Epithelial cell of esophagus (primary cell): ENCODE data around the gene MYBPC2.

ENCODE experiments used
- DNase-seq: peaks from one replicate; pipeline ENCODE4 v3.0.0; 2010; ENCODE audit warnings: low read depth
- H3K4me3 ChIP-seq: 2 replicates; pipeline ENCODE4 v1.5.1; 2011; ENCODE audit warnings: mild to moderate bottlenecking, low read length, control low read depth
- TF ChIP-seq, protein P1 (sequence below): IDR thresholded peaks from 2 replicates; pipeline ENCODE4 v1.5.1; 2011; ENCODE audit warnings: low read depth, mild to moderate bottlenecking, low read length, control low read depth, inconsistent platforms; ENCODE audit not compliant: insufficient read depth; ENCODE audit errors: missing control alignments

The MYBPC2 gene

DNA sequence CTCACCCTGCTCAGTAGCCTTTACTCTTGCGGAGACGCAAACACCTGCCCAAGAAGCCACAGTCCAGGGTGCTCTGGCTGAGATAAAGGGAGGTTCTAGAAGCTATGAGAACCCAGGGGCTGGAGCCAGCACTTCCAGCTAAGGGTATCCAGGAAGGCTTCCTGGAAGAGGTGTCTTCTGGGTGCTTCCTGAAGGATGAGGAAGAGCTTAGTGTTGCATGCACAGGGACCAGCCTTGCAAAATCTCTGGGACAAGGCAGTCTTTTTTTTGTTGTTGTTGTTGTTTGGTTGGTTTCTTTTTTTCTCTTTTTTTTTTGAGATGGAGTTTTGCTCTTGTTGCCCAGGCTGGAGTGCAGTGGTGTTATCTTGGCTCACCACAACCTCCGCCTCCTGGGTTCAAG, 20.6 kb downstream of the MYBPC2 start:
- no peak overlapping the region for H3K4me3 ChIP-seq
- TF ChIP-seq, protein P1, sequence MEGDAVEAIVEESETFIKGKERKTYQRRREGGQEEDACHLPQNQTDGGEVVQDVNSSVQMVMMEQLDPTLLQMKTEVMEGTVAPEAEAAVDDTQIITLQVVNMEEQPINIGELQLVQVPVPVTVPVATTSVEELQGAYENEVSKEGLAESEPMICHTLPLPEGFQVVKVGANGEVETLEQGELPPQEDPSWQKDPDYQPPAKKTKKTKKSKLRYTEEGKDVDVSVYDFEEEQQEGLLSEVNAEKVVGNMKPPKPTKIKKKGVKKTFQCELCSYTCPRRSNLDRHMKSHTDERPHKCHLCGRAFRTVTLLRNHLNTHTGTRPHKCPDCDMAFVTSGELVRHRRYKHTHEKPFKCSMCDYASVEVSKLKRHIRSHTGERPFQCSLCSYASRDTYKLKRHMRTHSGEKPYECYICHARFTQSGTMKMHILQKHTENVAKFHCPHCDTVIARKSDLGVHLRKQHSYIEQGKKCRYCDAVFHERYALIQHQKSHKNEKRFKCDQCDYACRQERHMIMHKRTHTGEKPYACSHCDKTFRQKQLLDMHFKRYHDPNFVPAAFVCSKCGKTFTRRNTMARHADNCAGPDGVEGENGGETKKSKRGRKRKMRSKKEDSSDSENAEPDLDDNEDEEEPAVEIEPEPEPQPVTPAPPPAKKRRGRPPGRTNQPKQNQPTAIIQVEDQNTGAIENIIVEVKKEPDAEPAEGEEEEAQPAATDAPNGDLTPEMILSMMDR = no peak
- DNase-seq = no peak

DNA sequence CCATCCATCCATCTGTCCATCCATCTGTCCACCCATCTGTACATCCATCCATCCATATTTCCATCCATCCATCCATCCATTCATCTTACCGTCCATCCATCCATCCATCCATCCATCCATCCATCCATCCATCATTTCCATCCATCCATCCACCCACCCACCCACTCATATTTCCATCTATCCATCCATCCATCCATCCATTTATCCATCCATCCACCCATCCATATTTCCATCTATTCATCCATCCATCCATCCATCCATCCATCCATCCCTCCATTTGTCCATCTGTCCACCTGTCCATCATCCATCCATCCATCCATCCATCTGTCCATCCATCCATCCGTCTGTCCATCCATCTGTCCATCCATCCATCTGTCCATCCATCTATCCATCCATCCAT, 23.3 kb downstream of the MYBPC2 start:
- DNase-seq = no peak
- TF ChIP-seq, protein P1 = no peak
- H3K4me3 ChIP-seq = no peak overlapping the region

DNA sequence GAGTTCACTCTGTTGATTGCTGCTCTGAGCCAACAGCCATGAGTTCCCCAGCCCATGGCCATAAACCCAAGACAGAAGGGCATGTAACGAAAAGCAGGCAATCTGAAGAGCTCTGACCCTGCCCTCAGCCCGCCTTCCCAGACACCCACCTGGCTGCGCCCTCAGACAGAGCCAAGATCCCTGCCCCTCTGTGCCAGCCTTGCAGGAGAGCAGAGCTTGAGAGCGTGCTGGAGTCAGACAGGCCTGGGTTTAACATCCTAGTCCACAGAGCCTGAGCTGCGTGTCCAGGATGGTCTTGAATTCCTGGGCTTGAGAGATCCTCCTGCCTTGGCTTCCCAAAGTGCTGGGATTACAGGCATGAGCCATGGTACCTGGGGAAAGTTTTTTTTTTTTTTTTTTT, 24.6 kb downstream of the MYBPC2 start:
- H3K4me3 ChIP-seq = no peak overlapping the region
- no peak for DNase-seq
- TF ChIP-seq, protein P1 = no peak

DNA sequence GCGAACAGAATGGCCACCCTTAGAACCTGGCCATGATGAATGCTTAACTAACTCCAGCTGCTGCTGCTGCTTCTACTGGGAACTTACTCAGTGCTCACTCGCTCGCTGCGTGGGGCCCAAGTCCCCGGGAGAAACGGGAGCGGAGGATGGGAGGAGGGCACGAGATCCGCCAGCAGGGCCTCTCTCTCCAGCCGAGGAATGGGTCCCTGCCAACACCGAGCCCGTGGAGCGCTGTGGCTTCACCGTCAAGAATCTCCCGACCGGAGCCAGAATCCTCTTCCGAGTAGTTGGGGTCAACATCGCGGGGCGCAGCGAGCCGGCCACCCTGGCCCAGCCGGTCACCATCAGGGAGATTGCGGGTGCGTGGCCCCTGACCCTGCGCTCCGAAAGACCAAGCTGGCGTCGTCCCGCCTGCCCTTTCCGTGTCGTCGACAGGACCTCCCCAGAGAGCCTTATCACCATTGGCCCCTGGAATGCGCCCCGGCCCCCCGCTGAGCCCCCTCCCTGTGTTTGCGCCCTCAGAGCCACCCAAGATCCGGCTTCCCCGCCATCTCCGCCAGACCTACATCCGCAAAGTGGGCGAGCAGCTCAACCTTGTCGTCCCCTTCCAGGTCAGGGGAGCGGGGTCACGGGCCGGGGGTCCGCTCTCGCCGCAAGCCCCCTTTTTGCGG, 25.8 kb downstream of the MYBPC2 start:
- no peak overlapping the region for H3K4me3 ChIP-seq
- DNase-seq = no peak
- TF ChIP-seq, protein P1 = no peak

DNA sequence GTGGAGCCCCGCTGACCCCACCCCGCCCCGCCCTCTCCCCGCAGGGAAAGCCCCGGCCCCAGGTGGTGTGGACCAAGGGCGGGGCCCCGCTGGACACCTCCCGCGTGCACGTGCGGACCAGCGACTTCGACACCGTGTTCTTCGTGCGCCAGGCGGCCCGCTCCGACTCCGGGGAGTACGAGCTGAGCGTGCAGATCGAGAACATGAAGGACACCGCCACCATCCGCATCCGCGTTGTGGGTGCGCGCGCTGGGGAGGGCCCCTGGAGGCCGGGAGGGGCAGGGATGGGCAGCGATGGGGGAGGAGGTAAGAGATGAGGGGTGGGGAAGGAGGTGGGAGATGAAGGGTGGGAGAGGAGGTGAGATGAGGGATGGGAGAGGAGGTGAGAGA, 26.4 kb downstream of the MYBPC2 start:
- DNase-seq = no peak
- TF ChIP-seq, protein P1 = no peak
- H3K4me3 ChIP-seq = no peak overlapping the region

DNA sequence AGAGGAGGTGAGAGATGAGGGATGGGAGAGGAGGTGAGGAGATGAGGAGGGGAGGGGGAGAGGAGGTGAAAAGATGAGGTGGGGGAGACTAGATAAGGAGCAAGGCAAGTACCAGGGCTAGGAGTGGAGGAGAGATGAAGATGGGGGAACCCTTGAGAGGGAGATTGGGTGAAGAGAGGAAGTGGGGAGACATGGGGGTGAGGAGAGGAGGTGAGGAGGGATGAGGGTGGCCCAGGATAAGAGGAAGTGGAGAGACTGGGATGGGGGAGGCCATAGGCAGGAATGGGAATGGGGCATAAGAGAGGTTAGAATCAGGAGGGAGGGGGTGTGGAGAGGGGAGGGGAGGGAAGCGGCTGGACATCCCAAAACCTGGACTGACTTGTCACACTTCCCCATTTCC, 26.9 kb downstream of the MYBPC2 start:
- no peak overlapping the region for H3K4me3 ChIP-seq
- TF ChIP-seq, protein P1 = no peak
- no peak for DNase-seq

DNA sequence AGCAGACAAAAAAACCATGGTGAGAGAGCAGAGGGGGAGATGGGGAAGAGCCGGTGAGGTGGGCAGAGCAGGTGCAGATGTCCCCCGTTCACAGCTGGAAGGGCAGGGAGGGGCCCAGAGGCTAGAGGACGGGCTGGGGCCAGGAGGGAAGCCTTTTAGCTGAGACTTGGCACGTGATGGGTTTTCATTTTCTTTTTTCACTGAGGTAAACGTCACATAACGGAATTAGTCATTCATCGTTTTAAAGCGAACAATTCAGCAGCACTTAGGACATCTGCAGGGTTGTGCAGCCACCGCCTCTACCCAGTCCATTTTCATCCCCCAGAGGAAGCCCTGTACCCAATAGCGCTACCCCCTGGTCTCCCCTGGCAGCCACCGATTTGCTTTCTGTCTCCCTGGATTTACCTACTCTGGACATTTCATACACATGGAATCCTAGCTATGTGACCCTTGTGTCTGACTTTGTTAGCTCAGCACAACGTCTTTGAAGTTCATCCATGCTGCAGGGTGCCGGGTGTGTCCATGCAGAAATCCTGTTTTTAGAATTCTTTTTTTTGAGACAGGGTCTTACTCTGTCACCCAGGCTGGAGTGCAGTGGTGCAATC, 27.6 kb downstream of the MYBPC2 start:
- DNase-seq = no peak
- TF ChIP-seq, protein P1 = no peak
- H3K4me3 ChIP-seq = no peak overlapping the region
